Breast epithelium (tissue), 4 donors: ENCODE measurements around the gene ABCA8. TPM values are rescaled to one million over a fixed set of nuclear protein-coding genes. Genes with fewer than 3 reads are reported as not detected.

Experiments used
- DNase-seq, 2 donors: peaks; one replicate each; pipeline ENCODE4 v3.0.0-alpha.2; 2019; ENCODE audit warnings: low spot score in 2 of 2
- H3K27ac ChIP-seq, 2 donors: fragments of 200-600 bp; sonication (generic) in 1 of 2; one replicate each; pipeline ENCODE4 v1.5.1; 2016 to 2019; ENCODE audit warnings: mild to moderate bottlenecking in 1 of 2
- H3K27me3 ChIP-seq, 2 donors: fragments of 200-600 bp; sonication (generic) in 1 of 2; one replicate each; pipeline versions ENCODE4 v1.5.1 to v1.6.0; 2017 to 2019; ENCODE audit warnings: control low read depth in 1 of 2, mild to moderate bottlenecking in 1 of 2
- H3K36me3 ChIP-seq: fragments of 200-600 bp; one replicate; pipeline ENCODE4 v1.5.1; 2019
- H3K4me1 ChIP-seq, 2 donors: fragments of 200-600 bp; sonication (generic); one replicate each; pipeline ENCODE4 v1.5.1; 2016 to 2019; ENCODE audit warnings: control low read depth in 1 of 2
- H3K4me3 ChIP-seq, 3 donors: fragments of 200-600 bp; sonication (generic); 1 replicate in 2 of 3; 2 replicates in 1 of 3; pipeline ENCODE4 v1.5.1; 2016 to 2019; ENCODE audit warnings: mild to moderate bottlenecking in 3 of 3, moderate library complexity in 2 of 3
- H3K9me3 ChIP-seq, 2 donors: fragments of 200-600 bp; sonication (generic) in 1 of 2; one replicate each; pipeline ENCODE4 v1.5.1; 2016 to 2019; ENCODE audit warnings: control low read depth in 1 of 2
- CTCF ChIP-seq, 3 donors: fragments of 450-650 bp; IDR thresholded peaks; one replicate each; pipeline ENCODE4 v1.5.1; 2016 to 2017; ENCODE audit warnings: antibody characterized with exemption in 3 of 3, mild to moderate bottlenecking in 3 of 3, moderate library complexity in 3 of 3
- POLR2A ChIP-seq: fragments of 450-650 bp; IDR thresholded peaks from one replicate; pipeline ENCODE4 v1.6.1; 2016; ENCODE audit warnings: antibody characterized with exemption, mild to moderate bottlenecking, moderate library complexity
- POLR2AphosphoS5 ChIP-seq, 3 donors: sonication (generic); formaldehyde crosslinking; IDR thresholded peaks; one replicate each; pipeline ENCODE4 v1.6.1; 2017; ENCODE audit warnings: antibody characterized with exemption in 3 of 3
- intact Hi-C: fragments of 100-400 bp; cut with DNase I; formaldehyde crosslinking; loops from one replicate; pipeline ENCODE4 v1.15.1; 2023; ENCODE audit warnings: low total_unique reads
- total RNA-seq, 3 donors: library from RNA; depleted of rRNA; stranded (reverse); fragments of >200 nt; gene quantifications; one replicate each; pipeline ENCODE4 v1.1.0, GENCODE V29; 2016

The ABCA8 gene
- total RNA-seq, 3 donors from 2014 or later: 38.6 to 47.5 (median 46.2) TPM

DNA sequence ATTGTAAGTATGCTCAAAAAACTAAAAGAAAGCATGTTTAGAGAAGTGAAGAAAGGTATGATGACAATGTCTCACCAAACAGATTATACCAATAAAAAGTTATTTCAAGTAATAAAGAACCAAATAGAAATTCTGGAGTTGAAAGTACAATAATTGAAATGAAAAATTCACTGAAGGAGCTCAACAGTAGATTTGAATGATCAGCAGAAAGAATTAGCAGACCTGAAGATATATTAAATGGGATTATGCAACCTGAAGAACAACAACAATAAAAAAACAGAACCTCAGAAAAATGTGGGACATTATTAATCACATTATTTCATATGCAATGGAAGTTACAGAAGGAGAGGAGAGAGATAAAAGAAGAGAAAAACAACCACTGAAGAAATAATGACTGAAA, 57.6 kb downstream of the ABCA8 start:
- intact Hi-C loops: no loop called here
- TF ChIP-seq POLR2AphosphoS5 (IDR thresholded peaks at IDR 0.05) (no peak), CTCF (IDR thresholded peaks at IDR 0.05) (no peak), POLR2A (no peak)
- DNase-seq: no peak
- no peak overlapping the region for H3K27ac ChIP-seq
- H3K36me3 ChIP-seq: no peaks in the 10 kb centered on the region
- no peaks in the 10 kb centered on the region for H3K27me3 ChIP-seq
- H3K9me3 ChIP-seq: no peaks in the 10 kb centered on the region
- no peak overlapping the region for H3K4me3 ChIP-seq
- H3K4me1 ChIP-seq: no peaks in the 10 kb centered on the region

DNA sequence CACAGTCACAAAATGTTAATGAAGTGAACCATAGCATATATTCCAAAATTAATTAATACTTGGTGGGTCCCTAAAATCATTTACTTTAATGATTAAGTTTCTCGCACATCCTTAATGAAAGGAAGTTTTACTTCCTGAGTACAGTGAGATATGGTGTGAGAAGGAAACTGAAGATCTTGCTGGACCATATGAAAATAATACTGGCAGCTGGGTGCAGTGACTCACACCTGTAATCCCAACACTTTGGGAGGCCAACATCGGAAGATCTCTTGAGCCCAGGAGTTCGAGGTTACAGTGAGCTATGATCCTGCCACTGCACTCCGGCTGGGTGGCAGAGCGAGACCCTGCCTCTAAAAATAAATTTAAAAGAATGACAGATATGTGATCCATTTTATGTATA, 62.5 kb downstream of the ABCA8 start:
- Histone ChIP-seq H3K4me1 (no peaks in the 10 kb centered on the region), H3K9me3 (no peaks in the 10 kb centered on the region), H3K27ac (no peak overlapping the region), H3K4me3 (no peak overlapping the region), H3K27me3 (no peaks in the 10 kb centered on the region), H3K36me3 (peaks cover 4% of the 10 kb centered on the region)
- no peak for DNase-seq
- intact Hi-C loops: no loop called here
- TF ChIP-seq POLR2A (no peak), CTCF (IDR thresholded peaks at IDR 0.05) (no peak), POLR2AphosphoS5 (IDR thresholded peaks at IDR 0.05) (no peak)

DNA sequence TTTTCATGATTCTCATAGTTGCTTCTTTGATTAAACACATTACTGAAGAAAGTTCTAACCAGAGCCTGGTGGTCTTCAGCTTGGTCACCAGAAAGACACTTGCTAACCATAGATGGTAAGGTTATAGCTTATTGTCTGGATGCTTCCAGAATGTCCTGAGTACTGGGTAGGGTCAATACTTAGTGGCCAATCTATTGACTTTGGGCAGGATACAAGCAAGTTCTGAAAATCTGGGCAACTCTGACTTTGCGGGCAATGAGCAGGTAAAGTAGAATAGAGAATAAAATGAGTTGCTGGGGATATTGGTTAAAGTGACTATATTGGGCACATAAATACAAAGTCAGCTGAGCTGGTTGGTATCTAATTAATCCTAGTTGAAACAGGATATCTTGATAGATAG, 63.0 kb downstream of the ABCA8 start:
- peaks cover 4% of the 10 kb centered on the region for H3K36me3 ChIP-seq
- no peak for DNase-seq
- intact Hi-C loops: no loop called here
- H3K9me3 ChIP-seq: no peaks in the 10 kb centered on the region
- no peaks in the 10 kb centered on the region for H3K4me1 ChIP-seq
- TF ChIP-seq POLR2AphosphoS5 (IDR thresholded peaks at IDR 0.05) (no peak), CTCF (IDR thresholded peaks at IDR 0.05) (no peak), POLR2A (no peak)
- no peak overlapping the region for H3K27ac ChIP-seq
- no peak overlapping the region for H3K4me3 ChIP-seq
- no peaks in the 10 kb centered on the region for H3K27me3 ChIP-seq

DNA sequence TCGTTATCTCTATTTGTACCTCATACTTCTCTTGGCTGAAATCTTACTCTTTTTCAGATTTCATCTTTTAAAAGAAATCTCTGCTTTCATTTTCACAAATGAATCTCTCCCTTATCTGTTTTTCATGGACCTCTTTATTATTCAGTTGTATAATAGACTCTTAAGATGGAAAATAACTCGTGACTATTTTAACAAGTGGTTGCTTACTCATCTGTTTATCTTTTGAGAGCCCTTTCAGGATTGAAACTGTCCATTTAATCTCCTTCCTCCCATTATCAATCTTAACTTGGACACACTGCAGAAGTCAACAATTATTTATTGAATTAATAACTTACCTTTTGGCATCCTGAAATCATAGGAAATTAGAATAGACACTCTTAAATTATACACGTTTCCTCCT, 68.8 kb downstream of the ABCA8 start:
- H3K27me3 ChIP-seq: no peaks in the 10 kb centered on the region
- peaks cover 4% of the 10 kb centered on the region for H3K36me3 ChIP-seq
- H3K4me3 ChIP-seq: no peak overlapping the region
- no peaks in the 10 kb centered on the region for H3K9me3 ChIP-seq
- no peak overlapping the region for H3K27ac ChIP-seq
- no peak for DNase-seq
- intact Hi-C loops: no loop called here
- no peaks in the 10 kb centered on the region for H3K4me1 ChIP-seq
- TF ChIP-seq CTCF (IDR thresholded peaks at IDR 0.05) (no peak), POLR2AphosphoS5 (IDR thresholded peaks at IDR 0.05) (no peak), POLR2A (no peak)

GRCh38 chr17:68884888-68885287, 70.3 kb downstream of the ABCA8 start:
- no peak overlapping the region for H3K4me3 ChIP-seq
- intact Hi-C loops: no loop called here

More at GRCh38 chr17:68884888-68885287, 70.3 kb downstream of the ABCA8 start:
- H3K4me1 ChIP-seq: no peaks in the 10 kb centered on the region
- DNase-seq: no peak
- H3K27ac ChIP-seq: no peak overlapping the region
- peaks cover under 1% of the 10 kb centered on the region for H3K36me3 ChIP-seq
- H3K9me3 ChIP-seq: peaks cover 10 to 14% of the 10 kb centered on the region in 2 donors
- H3K27me3 ChIP-seq: no peaks in the 10 kb centered on the region
- TF ChIP-seq POLR2A: no peak
- TF ChIP-seq CTCF (IDR thresholded peaks at IDR 0.05): no peak
- no peak for TF ChIP-seq POLR2AphosphoS5 (IDR thresholded peaks at IDR 0.05)
